ENCODE data around the gene GATA2. TPM values are rescaled to one million over a fixed set of nuclear protein-coding genes. Genes with fewer than 3 reads are reported as not detected.

Gene GATA2
- total RNA-seq, 1 donor from 2014 or later = 6.7 TPM

DNA sequence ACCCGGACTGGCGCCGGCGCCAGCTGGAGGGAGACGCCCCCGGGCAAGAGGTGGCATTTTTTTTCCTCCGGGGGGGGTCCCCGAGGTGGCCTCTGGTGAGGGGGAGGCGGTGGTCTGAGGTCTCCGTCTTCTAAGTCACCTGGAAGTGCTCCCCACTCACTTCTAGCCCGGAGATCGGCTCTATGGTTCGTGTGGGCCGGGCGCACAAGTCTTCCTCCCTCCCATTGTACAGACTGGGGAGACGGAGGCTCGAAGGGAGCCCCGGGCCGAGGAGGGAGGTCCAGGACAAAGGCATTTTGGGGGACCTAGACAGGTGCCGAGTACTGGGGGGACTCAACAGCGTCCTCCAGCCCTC is 4.4 kb downstream of the GATA2 start:
- peak in 1 of 2 donors; percentile 43 for DNase-seq (ENCODE audit: low read depth in 2 of 2)

DNA sequence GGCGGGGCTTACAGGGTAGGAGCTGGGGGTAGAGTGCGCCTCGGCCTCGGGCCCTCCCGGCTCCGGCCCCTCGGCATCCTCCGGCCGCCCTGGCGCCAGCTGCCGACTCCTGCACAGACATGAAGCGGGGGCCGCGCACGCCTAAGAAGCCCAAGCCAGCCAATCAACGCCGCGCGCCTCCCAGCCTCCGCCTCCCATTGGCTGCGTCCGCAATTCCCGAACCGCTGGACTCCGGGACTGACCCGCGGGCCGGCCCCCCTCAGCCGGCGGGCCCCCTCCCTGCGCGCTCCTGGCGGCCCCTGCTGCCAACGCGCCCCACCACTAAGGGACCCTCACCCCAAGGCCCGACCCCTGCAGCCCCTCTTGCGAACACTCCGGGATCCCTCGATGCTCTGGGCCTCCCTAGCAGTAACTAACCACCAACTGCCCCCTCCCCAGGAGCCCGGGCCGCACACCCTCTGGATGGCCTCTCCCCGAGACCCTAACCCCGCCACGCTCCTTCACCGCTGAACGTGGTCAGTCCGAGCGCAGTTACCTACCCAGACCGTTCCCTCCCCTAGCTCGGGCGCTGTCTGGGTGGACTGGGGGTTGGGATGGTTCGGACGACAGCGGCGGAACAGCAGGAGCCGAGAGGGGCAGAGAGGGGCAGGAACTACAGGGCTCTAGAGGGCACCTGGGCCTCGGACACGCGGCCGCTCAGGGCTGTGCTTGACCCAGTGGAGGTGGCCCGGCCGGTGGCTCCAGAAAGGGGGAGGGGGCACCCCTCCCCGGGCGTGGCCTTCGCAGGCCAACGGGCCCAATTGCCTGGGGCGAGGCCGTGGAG is 5.0 kb downstream of the GATA2 start:
- peak; percentile 78 to 97 for DNase-seq (ENCODE audit: low read depth in 2 of 2)

GRCh38 chr3:128487538-128487812 is 5.5 kb downstream of the GATA2 start:
- DNase-seq (ENCODE audit: low read depth in 2 of 2) = no peak

DNA sequence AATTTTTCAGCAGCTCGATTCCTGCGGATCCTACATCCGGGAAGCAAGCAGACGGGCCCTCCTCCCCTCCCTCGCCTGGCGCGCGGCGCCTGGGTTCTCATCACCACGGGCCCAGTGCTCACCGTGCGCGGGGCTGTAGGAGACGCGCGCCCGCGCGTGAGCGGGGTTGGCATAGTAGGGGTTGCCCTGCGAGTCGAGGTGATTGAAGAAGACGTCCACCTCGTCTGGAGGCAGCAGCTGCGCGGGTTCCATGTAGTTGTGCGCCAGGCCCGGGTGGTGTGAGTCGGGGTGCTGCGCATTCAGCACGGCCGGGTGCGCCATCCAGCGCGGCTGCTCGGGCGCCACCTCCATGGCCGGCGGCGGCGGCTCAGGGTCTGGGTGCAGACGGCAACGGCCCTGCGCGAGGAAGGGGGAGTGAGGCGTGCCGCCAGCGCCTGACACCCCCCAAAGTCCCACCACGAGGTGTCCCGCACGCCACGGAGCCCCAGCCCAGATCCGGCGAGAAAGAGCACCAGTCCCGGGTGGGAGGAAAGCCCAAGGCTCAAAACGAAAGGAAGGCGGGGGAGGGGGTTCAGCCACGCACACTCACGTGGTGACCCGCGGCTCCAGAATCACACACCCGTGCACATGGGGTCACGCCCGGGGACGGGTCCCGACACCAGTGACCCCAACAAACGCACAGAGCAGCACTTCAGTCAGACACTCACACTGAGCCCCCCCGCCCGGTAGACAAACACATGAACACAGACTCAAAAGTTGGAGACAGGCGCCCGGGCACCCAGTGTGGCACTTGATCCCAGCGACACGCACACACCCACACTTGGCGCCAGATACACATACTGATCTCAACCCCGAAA is 6.1 kb downstream of the GATA2 start:
- DNase-seq (ENCODE audit: low read depth in 2 of 2) = peak in 1 of 2 donors; percentile 54

GRCh38 chr3:128486205-128486628 is 6.8 kb downstream of the GATA2 start:
- no peak for DNase-seq (ENCODE audit: low read depth in 2 of 2)

DNA sequence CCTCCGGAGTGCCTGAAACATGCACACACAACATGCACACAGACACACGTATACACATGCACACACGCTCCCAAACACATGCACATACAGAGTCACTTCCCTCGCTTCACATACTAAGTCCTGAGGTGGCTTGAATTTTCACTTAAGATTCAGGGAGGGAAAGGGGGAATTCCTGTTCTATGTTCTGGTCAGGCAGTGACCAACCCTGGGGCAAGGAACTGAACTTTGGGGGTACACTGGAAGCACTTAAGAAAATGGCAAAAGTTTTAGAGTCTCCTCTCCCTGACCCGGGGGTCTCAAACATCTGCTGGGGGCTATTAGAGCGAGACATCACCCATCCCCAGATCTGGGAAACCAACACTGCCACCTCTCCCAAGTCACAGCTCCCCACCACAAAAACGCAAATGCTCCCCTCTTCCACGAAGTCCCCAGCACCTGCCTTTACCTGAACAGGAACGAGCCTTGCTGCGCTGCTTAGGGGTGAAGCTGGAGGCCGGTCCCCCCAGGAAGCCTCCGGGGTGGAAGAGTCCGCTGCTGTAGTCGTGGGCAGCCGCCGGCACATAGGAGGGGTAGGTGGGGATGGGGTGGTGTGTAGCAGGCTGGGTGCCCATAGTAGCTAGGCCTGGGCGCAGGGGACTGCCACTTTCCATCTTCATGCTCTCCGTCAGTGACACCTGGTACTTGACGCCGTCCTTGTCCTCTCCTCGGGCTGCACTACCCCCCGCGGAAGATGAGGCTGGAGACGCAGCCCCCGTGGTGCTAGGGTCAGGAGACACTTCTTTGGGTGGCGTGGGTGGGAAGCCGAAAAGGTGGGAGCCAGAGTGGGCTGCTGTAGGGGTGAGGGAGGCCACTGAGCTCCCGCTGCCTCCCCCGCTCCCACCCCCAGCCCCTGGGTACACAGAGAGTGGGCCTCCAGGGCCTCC is 7.5 kb downstream of the GATA2 start:
- peak in 1 of 2 donors; percentile 45 for DNase-seq (ENCODE audit: low read depth in 2 of 2)

DNA sequence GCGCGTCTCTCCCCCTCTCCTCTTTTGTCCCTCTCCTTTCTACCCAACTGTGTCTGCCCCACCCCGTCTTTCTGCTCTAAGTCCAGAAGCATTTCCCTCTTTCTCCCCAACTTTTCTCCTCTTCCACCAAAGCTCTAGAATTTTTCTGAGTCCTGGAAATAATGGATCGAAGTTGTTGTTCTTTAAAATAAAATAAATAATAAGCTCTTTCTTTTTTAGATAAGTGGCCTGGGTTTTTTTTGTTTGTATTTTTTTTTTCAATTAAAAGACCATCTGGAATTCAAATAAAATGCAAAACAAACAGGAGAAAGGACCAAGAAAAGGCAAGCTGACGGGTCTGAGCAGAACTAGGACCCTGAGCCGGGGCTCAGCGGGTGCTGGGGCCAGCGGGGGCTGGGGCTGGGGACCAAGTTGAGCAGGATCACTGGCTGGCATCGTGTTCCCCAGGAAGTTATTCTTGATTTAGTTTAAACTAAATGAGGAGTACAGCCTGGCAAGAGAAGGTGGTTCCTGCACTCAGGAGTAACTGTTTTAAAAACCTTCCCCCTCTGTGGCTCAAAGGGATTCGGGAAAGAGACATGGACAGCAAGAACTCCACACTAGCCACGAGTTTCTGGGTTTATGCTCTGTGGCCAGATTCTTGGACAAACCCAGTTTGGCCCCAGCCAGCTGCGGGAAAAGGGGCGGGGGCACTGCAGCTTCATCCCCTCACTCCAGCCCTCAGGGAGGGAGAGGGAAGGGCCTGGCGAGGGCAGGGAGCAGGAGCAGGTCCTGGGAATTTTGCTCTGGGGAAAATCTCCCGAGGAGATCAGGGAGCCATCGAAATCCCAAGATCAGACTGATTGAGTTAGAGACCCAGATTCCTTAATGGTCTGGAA is 8.4 kb downstream of the GATA2 start:
- DNase-seq (ENCODE audit: low read depth in 2 of 2) = peak in 1 of 2 donors; percentile 54

DNA sequence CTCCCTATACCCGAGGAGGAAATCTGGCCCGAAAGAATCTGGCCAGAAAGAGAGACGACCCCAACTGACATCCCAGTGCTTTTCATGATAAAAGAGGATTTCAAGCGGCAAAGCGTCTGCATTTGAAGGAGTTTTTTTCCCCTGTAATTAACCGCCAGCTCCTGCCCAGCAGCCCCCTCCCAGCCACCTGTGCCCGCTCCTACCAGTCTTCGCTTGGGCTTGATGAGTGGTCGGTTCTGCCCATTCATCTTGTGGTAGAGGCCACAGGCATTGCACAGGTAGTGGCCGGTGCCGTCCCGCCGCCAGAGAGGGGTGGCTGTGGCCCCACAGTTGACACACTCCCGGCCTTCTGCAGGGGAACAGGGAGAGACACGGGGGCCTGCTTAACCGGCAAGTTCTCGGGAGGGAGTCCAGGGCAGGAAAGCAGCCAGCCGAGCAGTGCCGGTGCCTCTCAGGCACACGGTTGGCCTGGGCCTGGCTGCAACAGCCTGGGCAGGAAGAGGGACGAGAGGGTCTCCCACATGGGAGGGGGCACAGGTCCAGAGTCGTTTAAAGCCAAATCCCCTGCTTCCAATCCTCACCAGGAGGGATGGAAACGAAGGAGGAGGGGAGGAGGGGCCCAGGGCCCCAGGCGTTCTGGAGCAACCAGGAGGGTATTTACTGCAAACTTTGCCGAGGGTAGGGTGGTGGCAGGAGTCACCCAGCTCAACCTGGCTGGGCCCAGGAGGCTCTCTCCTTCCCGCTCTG is 9.2 kb downstream of the GATA2 start:
- DNase-seq (ENCODE audit: low read depth in 2 of 2) = peak in 1 of 2 donors; percentile 44

- DNase-seq (ENCODE audit: low read depth in 2 of 2) = peak; percentile 99
These were observed 10.0 kb downstream of the GATA2 start for GRCh38 chr3:128482666-128483656.

DNA sequence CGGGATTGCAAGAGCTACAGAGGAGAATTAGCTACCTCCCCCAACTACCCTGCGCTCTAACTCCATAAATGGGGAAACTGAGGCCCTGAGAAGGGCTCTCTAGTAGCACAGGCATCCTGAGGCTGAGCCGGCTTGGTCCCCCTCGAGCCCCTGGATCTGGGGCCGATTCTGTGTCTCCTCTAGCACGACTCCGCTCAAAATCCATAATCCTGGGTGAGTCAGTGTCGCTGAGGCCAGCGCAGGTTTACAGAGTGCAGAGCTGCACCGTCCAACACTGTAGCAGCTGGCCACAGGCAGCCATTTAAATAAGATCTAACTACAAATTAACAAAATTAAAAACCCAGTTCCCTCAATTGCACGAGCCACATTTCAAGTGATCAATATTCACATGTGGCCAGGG is 10.8 kb downstream of the GATA2 start:
- peak in 1 of 2 donors; percentile 59 for DNase-seq (ENCODE audit: low read depth in 2 of 2)

- peak in 1 of 2 donors; percentile 59 for DNase-seq (ENCODE audit: low read depth in 2 of 2)
These were observed 11.5 kb downstream of the GATA2 start for GRCh38 chr3:128481438-128481942.

DNA sequence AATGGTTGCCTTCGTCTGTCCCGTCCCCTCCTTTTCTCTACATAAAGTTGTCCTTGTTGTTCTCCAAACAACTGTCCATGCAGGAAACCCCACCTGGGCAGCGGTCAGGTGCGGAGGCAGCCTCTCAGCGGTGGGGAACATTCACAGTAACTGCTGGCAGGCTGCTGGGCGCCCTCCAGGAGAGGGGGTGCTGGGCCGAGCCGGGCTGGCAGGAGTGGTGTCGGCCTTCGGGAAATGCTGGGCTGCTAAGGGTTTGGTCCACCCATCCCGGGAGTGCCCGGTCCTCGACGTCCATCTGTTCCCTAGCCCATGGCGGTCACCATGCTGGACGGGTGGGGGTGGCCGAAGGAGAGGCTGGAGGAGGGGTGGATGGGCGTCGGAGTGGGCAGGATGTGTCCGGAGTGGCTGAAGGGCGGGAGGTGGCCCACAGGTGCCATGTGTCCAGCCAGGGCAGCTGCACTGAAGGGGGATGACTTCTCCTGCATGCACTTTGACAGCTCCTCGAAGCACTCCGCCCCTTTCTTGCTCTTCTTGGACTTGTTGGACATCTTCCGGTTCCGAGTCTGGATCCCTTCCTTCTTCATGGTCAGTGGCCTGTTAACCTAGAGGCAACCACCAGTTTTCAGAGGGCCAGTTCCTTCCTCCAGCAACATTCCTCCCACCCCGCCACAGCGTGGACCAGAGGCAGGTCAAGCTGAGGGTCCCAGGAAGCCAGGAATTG is 12.1 kb downstream of the GATA2 start:
- no peak for DNase-seq (ENCODE audit: low read depth in 2 of 2)

DNA sequence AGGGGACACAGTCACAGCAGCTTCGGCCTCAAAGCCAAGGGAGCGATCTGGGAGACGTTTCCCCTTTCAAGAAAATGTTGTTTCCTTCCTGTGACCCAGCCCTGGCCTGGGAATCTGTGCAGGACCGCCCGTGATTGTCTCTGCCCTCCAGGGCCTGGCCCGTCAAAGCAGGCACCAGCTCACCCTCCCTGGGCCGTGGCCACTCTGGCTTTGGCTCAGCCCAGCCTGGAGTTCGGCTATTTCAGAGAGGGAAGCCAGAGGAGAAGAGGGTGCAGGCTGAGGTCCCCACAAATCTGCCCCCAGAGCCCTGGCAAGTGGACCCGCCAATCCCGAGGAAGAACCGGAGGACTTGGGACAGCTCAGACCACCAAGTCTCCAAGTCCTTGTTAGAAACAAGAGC is 12.7 kb downstream of the GATA2 start:
- DNase-seq (ENCODE audit: low read depth in 2 of 2) = no peak

DNA sequence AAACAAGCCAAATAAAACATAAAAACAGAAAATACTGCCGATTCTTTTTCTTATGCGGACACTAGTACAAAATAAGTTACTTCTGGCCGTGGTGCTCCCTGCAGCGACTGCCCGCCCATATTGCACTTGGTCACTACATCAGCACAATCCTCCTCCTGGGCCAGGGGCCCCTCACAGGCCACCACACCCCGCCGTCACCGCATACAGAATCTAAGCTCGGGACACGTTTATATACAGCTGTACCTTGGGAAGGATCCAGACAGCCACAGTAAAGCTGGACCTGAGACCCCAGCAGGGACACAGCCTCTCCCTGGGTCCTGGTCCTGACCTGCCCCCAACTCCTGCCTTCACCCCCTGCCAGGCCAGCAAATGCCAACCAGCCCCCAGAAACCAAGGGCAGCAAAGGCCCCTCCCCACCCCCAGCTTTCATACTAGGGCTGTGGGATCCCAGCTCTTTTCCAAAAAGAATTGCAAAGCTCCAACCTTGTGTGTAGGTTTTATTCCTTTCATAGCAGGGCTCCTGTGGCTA is 13.4 kb downstream of the GATA2 start:
- DNase-seq (ENCODE audit: low read depth in 2 of 2) = no peak

DNA sequence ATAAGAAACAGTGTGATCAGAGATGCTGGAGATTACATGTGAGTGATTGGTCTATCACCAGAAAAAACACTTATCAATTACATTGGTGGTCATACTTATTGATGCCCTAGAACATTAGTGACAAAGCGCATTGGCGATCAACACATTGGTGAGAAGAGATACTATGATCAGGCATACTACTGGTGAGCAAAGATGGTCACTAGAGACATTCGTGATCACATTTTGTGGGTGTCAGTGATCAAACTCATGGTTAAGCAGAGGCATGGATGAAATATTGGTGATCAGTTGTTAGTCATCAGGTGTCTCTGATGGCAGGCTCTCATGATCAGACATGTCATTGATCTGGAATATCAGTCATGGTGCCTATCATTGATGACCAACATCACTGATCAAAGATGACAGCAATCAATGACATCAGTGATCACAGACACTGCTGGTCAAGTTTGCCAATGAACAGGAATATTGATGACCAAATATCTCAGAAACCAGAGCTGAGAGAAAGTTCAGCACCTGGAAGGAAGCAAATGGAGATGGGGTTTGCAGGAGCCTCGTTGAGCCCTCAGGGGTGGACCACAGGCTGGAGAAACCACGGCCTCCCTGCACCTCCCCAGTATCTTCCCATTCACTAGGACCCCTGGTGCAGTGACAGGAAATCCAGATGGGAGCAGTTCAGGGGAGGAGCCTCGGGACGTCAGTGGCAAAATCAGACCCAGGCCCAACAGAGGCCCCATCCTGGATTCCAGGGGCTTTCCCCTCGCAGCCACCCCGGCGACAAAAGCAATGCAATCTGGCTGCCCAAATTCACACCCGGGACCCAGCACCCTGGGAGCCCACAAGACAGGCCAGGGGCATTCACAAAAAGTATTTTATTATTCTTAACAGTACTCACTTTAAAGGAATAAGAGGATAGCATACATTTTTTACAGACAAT is 14.2 kb downstream of the GATA2 start:
- no peak for DNase-seq (ENCODE audit: low read depth in 2 of 2)

GRCh38 chr3:128476659-128477058 is 16.3 kb downstream of the GATA2 start:
- no peak for DNase-seq (ENCODE audit: low read depth in 2 of 2)

- DNase-seq (ENCODE audit: low read depth in 2 of 2) = no peak
These were observed 17.6 kb downstream of the GATA2 start for GRCh38 chr3:128475355-128475754.

Measured in dermis microvascular lymphatic vessel endothelial cell (primary cell).